Panc1 (cell line): ENCODE data around the gene COG7. TPM values are rescaled to one million over a fixed set of nuclear protein-coding genes. Genes with fewer than 3 reads are reported as not detected.

Experiments used
- ATAC-seq: fragments of 200-7000 bp; cut with Tn5 transposase; 2 replicates; pipeline ENCODE4 v1.9.1; 2020; ENCODE audit warnings: mild to moderate bottlenecking, moderate library complexity
- BruUV-seq: library from RNA; stranded (reverse); fragments of 400-500 nt; replicated peaks from 2 replicates; lab custom pipeline; 2021; lab: Mats Ljungman, UMichigan
- CTCF ChIA-PET: fragments of 300-600 bp; sonication (Branson Sonifier 250); formaldehyde crosslinking; loops from one replicate; lab custom pipeline; 2022; ENCODE audit warnings: antibody characterized with exemption; lab: Charles Lee
- POLR2A ChIA-PET: fragments of 300-600 bp; sonication (Branson Sonifier 250); formaldehyde crosslinking; loops from one replicate; lab custom pipeline; 2022; ENCODE audit warnings: antibody characterized with exemption; lab: Charles Lee
- DNase-seq: peaks from one replicate; pipeline ENCODE4 v3.0.0-alpha.2; 2010; ENCODE audit warnings: low read depth, low spot score
- H3K27ac ChIP-seq: 2 replicates; pipeline ENCODE4 v1.5.1; 2011; ENCODE audit warnings: mild to moderate bottlenecking, low read length, inconsistent platforms
- H3K27me3 ChIP-seq: fragments of 200-500 bp; sonication (Bioruptor generic); 2 replicates; pipeline ENCODE4 v1.6.0; 2014; ENCODE audit warnings: low read length, inconsistent platforms; ENCODE audit not compliant: control insufficient read depth, insufficient read depth
- H3K36me3 ChIP-seq: fragments of 200-500 bp; sonication (Bioruptor generic); 2 replicates; pipeline ENCODE4 v1.5.1; 2014; ENCODE audit warnings: inconsistent platforms, mild to moderate bottlenecking, low read length, moderate library complexity; ENCODE audit not compliant: control insufficient read depth, insufficient read depth
- H3K4me1 ChIP-seq: 2 replicates; pipeline ENCODE4 v1.5.1; 2011; ENCODE audit warnings: inconsistent platforms, mild to moderate bottlenecking, low read length, moderate library complexity; ENCODE audit not compliant: control insufficient read depth, insufficient read depth
- H3K4me3 ChIP-seq, 2 experiments: 2 replicates each; pipeline ENCODE4 v1.5.1; 2011 to 2012; ENCODE audit warnings: low read depth in 2 of 2, low read length in 2 of 2, mild to moderate bottlenecking in 2 of 2, inconsistent platforms in 1 of 2, moderate library complexity in 1 of 2
- H3K9me3 ChIP-seq: fragments of 200-500 bp; sonication (Bioruptor generic); 2 replicates; pipeline ENCODE4 v1.5.1; 2014; ENCODE audit warnings: low read depth, mild to moderate bottlenecking, inconsistent platforms, low read length, moderate library complexity; ENCODE audit not compliant: control insufficient read depth, insufficient read depth
- POLR2AphosphoS5 ChIP-seq: IDR thresholded peaks from 2 replicates; pipeline ENCODE4 v1.6.1; 2012; ENCODE audit warnings: mild to moderate bottlenecking, low read depth, low read length, moderate library complexity
- REST ChIP-seq, 2 experiments: IDR thresholded peaks; 2 replicates each; pipeline ENCODE4 v1.6.1; 2011 to 2012; ENCODE audit warnings: low read depth in 2 of 2, control low read depth in 1 of 2, low read length in 1 of 2, mild to moderate bottlenecking in 1 of 2, moderate library complexity in 1 of 2; ENCODE audit not compliant: insufficient read depth in 1 of 2
- SIN3A ChIP-seq: IDR thresholded peaks from 2 replicates; pipeline ENCODE4 v1.6.1; 2012; ENCODE audit warnings: low read depth, mild to moderate bottlenecking, low read length, moderate library complexity, borderline replicate concordance; ENCODE audit not compliant: insufficient read depth
- TCF7L2 ChIP-seq: IDR thresholded peaks from 2 replicates; pipeline ENCODE4 v1.6.1; 2011; ENCODE audit warnings: mild to moderate bottlenecking, low read depth, low read length, inconsistent platforms
- in situ Hi-C: cut with HindIII; loops from 2 replicates; pipeline ENCODE4 v1.10.0; 2016; ENCODE audit warnings: low sequenced_read_pairs, low pct_unique_long_range_greater_than_20kb
- intact Hi-C: fragments of 100-400 bp; cut with micrococcal nuclease; formaldehyde crosslinking; loops from one replicate; pipeline ENCODE4 v1.10.0; 2022; ENCODE audit not compliant: unreplicated experiment
- total RNA-seq: library from RNA; stranded (reverse); gene quantifications from one replicate; pipeline ENCODE4 v1.2.1, GENCODE V29; 2021; ENCODE audit not compliant: unreplicated experiment
- TF ChIP-seq, protein P1 (sequence below): fragments of 450-650 bp; IDR thresholded peaks from 2 replicates; pipeline ENCODE4 v1.5.1; 2017; ENCODE audit warnings: mild to moderate bottlenecking

Gene COG7
- total RNA-seq, 1 experiment from 2014 or later: 25.3 TPM

DNA sequence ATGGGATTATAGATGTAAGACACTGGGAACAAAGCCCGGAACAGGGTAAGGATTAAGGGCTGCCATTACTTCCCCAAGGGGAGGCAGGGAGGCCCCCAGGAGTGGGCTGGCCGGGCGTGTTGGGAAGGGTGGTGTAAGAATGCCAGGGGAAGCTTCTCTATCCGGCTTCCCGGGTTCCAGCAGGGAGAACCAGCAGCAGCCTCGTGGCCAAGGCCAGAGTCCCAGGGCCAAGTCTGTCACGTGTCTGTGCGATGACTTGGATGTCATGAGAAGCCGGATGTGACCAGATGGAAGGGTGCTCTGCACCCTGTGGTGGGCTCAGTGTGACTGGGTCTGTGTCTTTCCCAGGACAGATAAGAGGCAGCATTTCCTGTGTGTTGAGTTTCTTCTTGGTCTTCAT, 98.7 kb downstream of the COG7 start:
- ATAC-seq (no peak), DNase-seq (no peak)
- in situ Hi-C loops (no loop called here), intact Hi-C loops (no loop called here)
- H3K36me3 ChIP-seq: no peaks in the 10 kb centered on the region
- H3K27ac ChIP-seq: no peak overlapping the region
- no peaks in the 10 kb centered on the region for H3K4me1 ChIP-seq
- BruUV-seq: no TSS peak
- H3K4me3 ChIP-seq: no peak overlapping the region
- ChIA-PET POLR2A (no interaction called here), CTCF (no interaction called here)
- H3K9me3 ChIP-seq: no peaks in the 10 kb centered on the region
- TF ChIP-seq SIN3A: no peak
- TF ChIP-seq POLR2AphosphoS5: no peak
- TF ChIP-seq, protein P1, sequence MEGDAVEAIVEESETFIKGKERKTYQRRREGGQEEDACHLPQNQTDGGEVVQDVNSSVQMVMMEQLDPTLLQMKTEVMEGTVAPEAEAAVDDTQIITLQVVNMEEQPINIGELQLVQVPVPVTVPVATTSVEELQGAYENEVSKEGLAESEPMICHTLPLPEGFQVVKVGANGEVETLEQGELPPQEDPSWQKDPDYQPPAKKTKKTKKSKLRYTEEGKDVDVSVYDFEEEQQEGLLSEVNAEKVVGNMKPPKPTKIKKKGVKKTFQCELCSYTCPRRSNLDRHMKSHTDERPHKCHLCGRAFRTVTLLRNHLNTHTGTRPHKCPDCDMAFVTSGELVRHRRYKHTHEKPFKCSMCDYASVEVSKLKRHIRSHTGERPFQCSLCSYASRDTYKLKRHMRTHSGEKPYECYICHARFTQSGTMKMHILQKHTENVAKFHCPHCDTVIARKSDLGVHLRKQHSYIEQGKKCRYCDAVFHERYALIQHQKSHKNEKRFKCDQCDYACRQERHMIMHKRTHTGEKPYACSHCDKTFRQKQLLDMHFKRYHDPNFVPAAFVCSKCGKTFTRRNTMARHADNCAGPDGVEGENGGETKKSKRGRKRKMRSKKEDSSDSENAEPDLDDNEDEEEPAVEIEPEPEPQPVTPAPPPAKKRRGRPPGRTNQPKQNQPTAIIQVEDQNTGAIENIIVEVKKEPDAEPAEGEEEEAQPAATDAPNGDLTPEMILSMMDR: no peak
- TF ChIP-seq TCF7L2: no peak
- TF ChIP-seq REST (IDR thresholded peaks at IDR 0.05; ENCODE audit: insufficient read depth in 1 of 2, low read depth in 2 of 2, low read length in 1 of 2): no peak
- H3K27me3 ChIP-seq: no peaks in the 10 kb centered on the region

GRCh38 chr16:23353440-23353839, 99.5 kb downstream of the COG7 start:
- ATAC-seq (no peak), DNase-seq (no peak)
- ChIA-PET CTCF (no interaction called here), POLR2A (no interaction called here)
- Histone ChIP-seq H3K27me3 (no peaks in the 10 kb centered on the region), H3K36me3 (no peaks in the 10 kb centered on the region), H3K4me3 (no peak overlapping the region), H3K27ac (no peak overlapping the region), H3K9me3 (no peaks in the 10 kb centered on the region), H3K4me1 (no peaks in the 10 kb centered on the region)
- intact Hi-C loops (no loop called here), in situ Hi-C loops (no loop called here)
- TF ChIP-seq TCF7L2: no peak
- BruUV-seq: no TSS peak

- Histone ChIP-seq H3K36me3 (no peaks in the 10 kb centered on the region), H3K4me3 (no peak overlapping the region), H3K4me1 (no peaks in the 10 kb centered on the region), H3K27ac (no peak overlapping the region), H3K9me3 (no peaks in the 10 kb centered on the region), H3K27me3 (no peaks in the 10 kb centered on the region)
- BruUV-seq: no TSS peak
- CTCF ChIA-PET: no interaction called here
- ATAC-seq (no peak), DNase-seq (no peak)
- POLR2A ChIA-PET: no interaction called here
- intact Hi-C loops: no loop called here
- TF ChIP-seq, protein P1: no peak
- TF ChIP-seq REST (IDR thresholded peaks at IDR 0.05; ENCODE audit: insufficient read depth in 1 of 2, low read depth in 2 of 2, low read length in 1 of 2) (no peak), SIN3A (no peak), TCF7L2 (no peak), POLR2AphosphoS5 (no peak)
- in situ Hi-C loops: no loop called here
Measured at GRCh38 chr16:23351360-23351759, 101.6 kb downstream of the COG7 start.
